ENCODE data around the gene XXYLT1.

GRCh38 chr3:195151866-195152541 is 119.0 kb downstream of the XXYLT1 start:
- TF ChIP-seq CTCF (conservative IDR thresholded peaks at IDR 0.05; ENCODE audit: low read length) = no peak
- TF ChIP-seq EZH2phosphoT487 (IDR thresholded peaks at IDR 0.05; ENCODE audit: borderline replicate concordance, low read depth, low read length) = no peak

Measured in OCI-LY7 (cell line).